Activated gamma-delta T cell treated with Interleukin-2 at 50 U/mL for 16 hours (primary cell): ENCODE data around the gene PLEKHS1.

ENCODE experiments used
- DNase-seq: peaks from one replicate; pipeline ENCODE4 v3.0.0-alpha.2; 2020

PLEKHS1 gene

GRCh38 chr10:113751181-113751732 lies at the start of gene PLEKHS1:
Gene PLEKHS1 (plus strand): TSS chr10:113751682. CDS start chr10:113755278, 3,596 bp downstream.
- DNase-seq: no peak

DNA sequence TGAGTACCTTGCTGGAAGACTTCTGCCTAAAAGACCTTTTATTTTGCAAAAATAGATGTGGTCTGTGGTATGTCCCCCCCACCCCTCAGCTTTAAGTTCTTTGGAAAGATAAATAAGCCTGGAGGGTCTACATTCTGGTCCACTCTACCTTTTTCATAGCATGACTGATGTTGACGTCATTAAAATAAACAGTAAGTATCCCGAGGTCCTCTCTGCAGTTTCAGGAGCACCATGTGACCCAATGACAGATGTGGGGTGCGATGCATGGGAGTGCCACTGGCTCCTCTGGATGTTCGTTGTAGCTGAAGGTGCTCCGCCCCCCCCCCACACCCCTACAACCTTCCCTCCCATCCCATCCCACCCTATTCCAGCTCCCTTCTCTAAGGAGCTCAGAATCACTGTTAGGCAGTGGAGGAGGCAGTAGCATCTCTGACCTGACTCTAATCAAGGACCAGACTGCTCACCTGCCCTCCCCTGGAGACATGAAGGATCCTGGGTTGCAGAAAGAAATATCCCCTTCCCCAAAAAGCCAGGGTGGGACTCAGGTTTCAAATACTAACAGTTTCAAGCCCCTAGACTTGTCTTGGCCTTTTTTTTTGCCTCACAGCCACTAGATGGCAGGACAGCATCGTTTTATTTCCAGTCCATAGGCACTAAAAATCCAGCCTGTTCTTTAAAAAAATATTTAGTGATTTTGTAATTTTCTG lies 46.7 kb upstream of the PLEKHS1 start:
- no peak for DNase-seq

GRCh38 chr10:113705344-113705652 lies 46.2 kb upstream of the PLEKHS1 start:
- DNase-seq: no peak

DNA sequence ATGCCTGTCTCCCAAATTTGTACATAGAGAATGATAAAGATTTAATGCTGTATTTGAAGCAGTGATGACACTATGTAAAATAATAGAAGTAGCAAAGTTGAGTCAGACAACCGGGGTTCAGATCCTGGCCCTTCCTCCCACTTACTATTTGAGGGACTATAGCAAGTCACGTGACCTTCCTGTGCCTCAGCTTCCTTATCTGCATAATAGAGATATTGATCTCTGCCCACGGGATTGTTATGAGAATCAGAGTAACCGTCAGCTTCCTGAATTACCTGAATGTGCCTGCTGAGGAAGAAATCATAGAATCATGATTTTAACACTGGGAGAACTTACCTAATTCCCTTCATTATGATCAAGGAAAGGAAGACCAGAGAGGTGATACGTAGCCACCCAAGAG lies 44.9 kb upstream of the PLEKHS1 start:
- DNase-seq: no peak

- DNase-seq: no peak
These were observed 42.8 kb upstream of the PLEKHS1 start for GRCh38 chr10:113708640-113709039.

GRCh38 chr10:113709221-113709838 lies 42.2 kb upstream of the PLEKHS1 start:
- no peak for DNase-seq

GRCh38 chr10:113711142-113711541 lies 40.3 kb upstream of the PLEKHS1 start:
- no peak for DNase-seq

DNA sequence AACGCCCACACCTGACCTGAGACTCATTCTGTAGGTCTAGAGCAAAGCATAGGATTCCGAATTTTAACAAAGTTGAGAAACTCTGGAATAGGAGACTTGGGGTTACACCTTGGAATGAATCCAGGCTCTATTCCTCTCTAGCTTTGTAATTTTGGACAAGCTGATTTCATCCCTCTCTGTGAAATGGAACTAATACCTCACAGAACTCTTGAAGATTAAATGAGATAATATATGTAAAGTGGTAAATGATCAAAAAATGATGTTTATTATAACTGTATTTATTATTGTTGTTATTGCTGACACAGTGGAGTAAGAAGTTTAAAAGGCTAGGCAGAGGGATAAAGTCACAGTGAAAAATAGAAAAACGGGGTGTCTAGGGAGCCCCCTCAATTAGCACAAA lies 39.5 kb upstream of the PLEKHS1 start:
- no peak for DNase-seq

DNA sequence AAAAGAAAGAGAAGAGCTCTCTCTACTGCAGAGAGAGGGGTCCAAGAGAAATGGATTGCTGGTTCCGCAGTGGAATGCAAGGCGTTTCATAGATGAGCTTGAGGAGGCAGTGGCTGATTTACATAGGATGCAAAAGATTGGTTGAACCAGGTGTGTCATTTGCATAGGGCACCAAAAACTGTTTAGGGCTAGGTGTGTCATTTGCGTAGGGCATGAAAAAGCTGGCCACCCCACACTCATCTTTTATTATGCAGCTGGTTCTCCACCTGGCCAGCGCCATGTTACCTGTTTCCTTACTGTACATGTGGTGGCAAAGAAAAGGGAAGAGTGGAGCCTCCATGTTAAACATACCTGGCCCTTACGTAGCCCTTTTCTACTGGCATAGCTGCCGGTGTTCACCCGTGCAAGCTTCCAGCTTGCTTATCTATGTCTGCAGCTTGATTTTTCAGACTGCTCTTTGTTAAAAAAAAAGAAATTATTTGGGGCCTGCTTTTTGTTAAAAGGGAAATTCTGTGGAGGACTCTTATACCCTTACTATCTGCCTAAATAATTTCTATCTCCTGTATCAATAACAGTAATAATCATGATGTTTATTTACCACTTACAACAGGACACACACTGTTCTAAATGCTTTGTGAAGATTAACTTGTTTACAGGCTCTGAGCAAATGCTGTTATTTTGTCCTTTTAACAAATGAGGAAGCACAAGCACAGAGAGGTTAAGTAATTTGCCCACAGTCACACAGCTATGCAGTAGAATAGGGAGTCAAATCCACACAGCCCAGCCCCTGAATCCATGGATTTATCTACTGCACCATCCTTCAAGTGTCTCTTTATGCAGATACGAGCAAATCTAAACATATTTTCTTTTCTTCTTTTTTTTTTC lies 38.5 kb upstream of the PLEKHS1 start:
- DNase-seq: no peak

GRCh38 chr10:113713640-113713982 lies 37.9 kb upstream of the PLEKHS1 start:
- no peak for DNase-seq

- DNase-seq: no peak
These were observed 35.2 kb upstream of the PLEKHS1 start for GRCh38 chr10:113716109-113716910.

DNA sequence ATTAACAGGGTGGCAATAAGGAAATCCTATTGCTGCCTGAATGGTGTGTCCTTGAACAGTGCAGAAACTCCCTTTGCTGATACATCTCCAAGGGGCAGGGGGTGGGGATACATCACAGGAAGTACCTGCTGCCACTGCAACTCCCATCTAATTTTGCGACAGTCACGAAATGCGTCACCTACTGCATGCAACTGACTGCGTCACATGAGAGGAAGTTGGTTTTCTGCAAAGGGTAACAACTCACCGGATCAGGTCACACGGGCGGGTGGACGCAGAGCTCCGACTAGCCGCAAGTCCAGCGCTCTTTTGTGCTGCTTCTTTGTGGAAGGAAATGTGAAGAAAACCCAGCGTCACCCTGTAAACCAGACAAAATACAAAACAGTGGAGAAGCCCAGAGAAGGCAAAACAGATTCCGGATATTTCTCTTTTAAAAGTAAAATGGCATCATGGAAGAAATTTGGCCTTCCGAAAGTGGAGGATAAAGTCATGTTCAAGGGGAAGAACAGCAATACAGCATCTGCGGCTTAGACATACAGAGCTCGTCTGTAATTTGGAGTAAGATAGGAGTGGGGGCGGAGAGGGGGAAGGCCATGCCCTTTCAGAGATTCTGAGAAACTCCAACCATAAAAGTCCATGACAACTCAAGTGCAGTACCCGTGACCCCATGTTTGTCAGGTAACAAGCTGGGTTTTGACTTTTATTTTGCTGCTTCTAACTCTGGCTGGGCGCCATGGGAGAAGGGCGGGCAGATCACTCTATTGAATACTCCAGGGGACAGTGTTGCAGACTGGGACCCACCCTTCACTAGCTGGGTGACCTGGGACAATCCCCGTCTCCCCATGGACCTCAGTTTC lies 32.3 kb upstream of the PLEKHS1 start:
- DNase-seq: no peak

GRCh38 chr10:113720386-113720785 lies 31.1 kb upstream of the PLEKHS1 start:
- DNase-seq: no peak

DNA sequence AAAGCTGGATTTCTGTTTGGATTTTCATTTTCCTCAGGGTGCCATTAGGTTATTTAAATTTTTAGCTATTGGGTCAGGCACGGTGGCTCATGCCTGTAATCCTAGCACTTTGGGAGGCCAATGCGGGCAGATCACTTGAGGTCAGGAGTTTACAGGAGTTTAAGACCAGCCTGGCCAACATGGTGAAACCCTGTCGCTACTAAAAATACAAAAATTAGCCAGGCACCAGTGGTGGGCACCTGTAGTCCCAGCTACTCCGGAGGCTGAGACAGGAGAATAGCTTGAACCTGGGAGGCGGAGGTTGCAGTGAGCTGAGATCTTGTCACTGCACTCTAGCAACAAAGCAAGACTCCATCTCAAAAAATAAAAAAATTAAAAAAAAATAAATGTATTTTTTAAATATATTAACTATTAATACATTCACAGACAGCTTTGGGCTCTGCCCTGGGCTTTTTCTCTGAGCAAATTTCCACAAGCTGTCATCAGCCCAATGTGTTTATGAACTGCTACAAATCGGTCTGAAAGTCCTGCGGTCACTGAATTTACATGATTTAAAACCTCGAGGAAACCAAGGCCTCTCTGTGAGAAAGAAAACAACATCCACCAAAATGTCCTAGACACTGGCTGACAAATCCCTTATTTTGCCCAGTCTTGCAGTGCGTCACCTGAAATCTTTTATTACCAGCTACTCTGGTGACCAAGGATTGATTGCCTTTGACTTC lies 19.2 kb upstream of the PLEKHS1 start:
- DNase-seq: no peak

DNA sequence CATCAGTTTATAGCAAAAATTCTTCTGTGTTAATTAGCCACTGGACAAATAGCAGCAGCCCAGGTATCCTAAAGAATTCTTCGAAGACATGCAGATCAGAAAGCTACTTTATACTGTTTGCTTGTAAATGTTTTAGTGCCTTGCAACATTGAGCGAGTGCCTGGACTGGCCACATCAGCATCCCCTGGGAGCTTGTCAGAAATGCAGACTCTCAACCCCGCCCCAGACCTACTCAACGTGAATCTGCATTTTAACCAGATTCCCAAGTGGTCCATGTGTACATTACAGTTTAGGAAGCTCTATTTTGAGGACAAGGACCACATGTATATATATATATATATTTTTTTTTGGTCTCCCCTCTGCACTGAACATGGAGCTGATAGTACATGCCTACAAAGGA lies 18.5 kb upstream of the PLEKHS1 start:
- no peak for DNase-seq

DNA sequence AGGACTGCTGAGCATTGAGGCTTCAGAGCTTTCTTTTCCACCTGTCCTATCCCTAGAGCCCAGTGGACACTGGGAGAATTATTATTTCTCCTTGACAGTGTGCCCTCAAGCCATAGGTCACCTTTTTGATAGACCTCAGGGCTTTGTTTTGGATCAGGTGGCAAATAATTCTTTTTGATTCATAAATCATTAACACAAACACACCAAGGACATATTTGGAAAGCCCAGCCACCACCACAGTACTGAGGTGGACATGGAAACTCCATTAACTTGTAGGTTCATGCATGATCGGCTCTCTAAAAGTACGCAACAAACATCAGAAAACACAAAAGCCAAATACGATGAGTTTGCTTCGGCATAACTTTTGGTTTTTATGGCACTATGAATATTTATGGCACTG lies 17.8 kb upstream of the PLEKHS1 start:
- no peak for DNase-seq

DNA sequence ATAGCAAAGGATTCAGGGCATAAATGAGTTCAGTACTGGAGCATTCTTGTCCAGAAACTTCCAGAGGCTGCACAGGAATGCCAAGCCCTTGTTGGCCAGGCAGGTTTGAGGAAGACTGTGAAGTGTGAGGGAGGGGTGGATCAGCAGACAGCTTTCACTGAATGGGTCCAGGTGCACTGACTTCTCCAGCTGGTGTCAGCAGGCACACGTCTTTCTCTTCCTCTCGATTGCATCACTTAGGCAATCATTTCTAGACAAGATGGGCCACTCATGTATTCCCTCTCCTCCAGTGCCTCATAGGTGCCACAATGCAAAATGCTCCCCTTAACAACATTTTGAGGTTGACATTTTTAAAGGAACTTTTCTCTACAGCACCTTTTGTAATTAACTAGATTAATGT lies 15.6 kb upstream of the PLEKHS1 start:
- DNase-seq: no peak

GRCh38 chr10:113736576-113736975 lies 14.9 kb upstream of the PLEKHS1 start:
- no peak for DNase-seq

DNA sequence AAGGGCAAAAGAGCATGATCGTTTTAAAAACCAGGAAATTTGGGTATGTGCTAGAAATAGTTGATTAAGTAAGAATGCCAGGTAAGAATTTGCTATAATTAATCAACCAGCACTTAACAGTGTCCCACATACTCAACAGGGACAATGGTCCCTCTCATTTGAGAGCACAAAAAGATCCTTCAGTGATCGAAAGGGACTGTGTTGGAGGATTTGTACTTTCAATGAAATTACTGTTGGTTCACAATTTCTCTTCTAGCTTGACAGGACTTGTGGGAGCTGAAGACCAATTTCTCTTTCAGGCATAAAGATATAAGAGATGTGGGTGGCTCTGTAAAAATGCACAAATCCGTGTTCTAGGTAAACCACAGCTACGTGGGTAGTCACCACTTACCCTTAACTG lies 12.5 kb upstream of the PLEKHS1 start:
- DNase-seq: no peak

- DNase-seq: no peak
These were observed 11.9 kb upstream of the PLEKHS1 start for GRCh38 chr10:113739577-113739976.

GRCh38 chr10:113740850-113741249 lies 10.6 kb upstream of the PLEKHS1 start:
- no peak for DNase-seq
